ENCODE data around the gene CXCL10.

CXCL10 gene

GRCh38 chr4:75989846-75990528, 33.3 kb downstream of the CXCL10 start:
- TF ChIP-seq ZNF274 (IDR thresholded peaks at IDR 0.05; ENCODE audit: low read depth, low read length) (no peak), YY1 (IDR thresholded peaks at IDR 0.05; ENCODE audit: insufficient read depth, insufficient read length) (no peak), SUZ12 (IDR thresholded peaks at IDR 0.05; ENCODE audit: extremely low read depth, insufficient read depth, insufficient read length) (no peak)
- no peaks in the 10 kb centered on the region for H3K4me1 ChIP-seq (ENCODE audit: insufficient read depth, insufficient read length)
- DNase-seq (ENCODE audit: low read depth, low spot score) = no peak
- no peaks in the 10 kb centered on the region for H3K27me3 ChIP-seq (ENCODE audit: insufficient read depth, insufficient read length)
- H3K36me3 ChIP-seq (ENCODE audit: insufficient read depth, insufficient read length, low read length) = peaks cover 17% of the 10 kb centered on the region
- peak overlapping the region; percentile 86 for H3K4me3 ChIP-seq (ENCODE audit: insufficient read length, low read depth)
- peak overlapping the region; percentile 93 for H3K9ac ChIP-seq (ENCODE audit: insufficient read length, low read depth)
- H3K9me3 ChIP-seq (ENCODE audit: insufficient read depth, low read length) = no peaks in the 10 kb centered on the region

DNA sequence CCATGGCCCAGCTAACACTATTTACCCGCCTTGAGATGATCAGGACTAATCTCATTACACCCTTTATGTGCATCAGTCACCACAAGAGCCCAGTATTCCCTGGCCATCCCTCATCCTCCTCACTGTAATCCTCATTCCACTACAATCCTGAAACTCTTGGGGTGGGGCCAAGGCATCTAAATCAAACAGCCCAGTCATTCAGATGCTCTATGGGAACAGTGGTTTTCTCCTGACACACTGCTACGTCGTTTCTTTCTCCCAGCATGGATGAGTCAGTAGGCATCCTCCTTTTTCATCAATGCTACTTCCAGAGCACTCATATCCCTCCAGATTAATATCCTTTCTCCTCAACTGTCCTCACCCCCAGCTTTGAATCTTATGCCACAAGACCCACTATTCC, 38.2 kb downstream of the CXCL10 start:
- no peak overlapping the region for H3K9ac ChIP-seq (ENCODE audit: insufficient read length, low read depth)
- DNase-seq (ENCODE audit: low read depth, low spot score) = no peak
- no peaks in the 10 kb centered on the region for H3K27me3 ChIP-seq (ENCODE audit: insufficient read depth, insufficient read length)
- H3K9me3 ChIP-seq (ENCODE audit: insufficient read depth, low read length) = no peaks in the 10 kb centered on the region
- H3K4me1 ChIP-seq (ENCODE audit: insufficient read depth, insufficient read length) = no peaks in the 10 kb centered on the region
- TF ChIP-seq SUZ12 (IDR thresholded peaks at IDR 0.05; ENCODE audit: extremely low read depth, insufficient read depth, insufficient read length) = no peak
- TF ChIP-seq YY1 (IDR thresholded peaks at IDR 0.05; ENCODE audit: insufficient read depth, insufficient read length) = no peak
- TF ChIP-seq ZNF274 (IDR thresholded peaks at IDR 0.05; ENCODE audit: low read depth, low read length) = no peak
- H3K36me3 ChIP-seq (ENCODE audit: insufficient read depth, insufficient read length, low read length) = peaks cover 38% of the 10 kb centered on the region
- H3K4me3 ChIP-seq (ENCODE audit: insufficient read length, low read depth) = no peak overlapping the region

DNA sequence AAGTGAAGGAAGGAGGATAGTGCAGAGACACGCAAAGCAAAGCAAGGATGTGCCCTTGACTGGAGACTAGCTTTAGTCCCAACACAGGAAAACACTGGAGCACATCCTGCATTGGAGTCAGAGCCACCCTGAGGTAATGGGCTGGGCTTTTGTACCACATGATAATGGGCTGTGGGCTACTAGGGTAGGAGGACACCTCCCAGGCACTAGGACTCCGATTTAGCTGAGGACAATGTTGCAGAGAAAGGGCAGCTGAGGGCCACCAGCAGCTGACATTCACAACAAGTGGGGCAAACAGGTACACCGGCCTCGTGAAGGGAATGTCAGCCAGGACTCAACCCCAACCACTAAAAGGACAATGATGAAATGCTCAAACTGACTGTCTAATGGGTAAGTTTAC, 42.7 kb downstream of the CXCL10 start:
- no peaks in the 10 kb centered on the region for H3K27me3 ChIP-seq (ENCODE audit: insufficient read depth, insufficient read length)
- H3K36me3 ChIP-seq (ENCODE audit: insufficient read depth, insufficient read length, low read length) = peaks cover 60% of the 10 kb centered on the region
- no peak for DNase-seq (ENCODE audit: low read depth, low spot score)
- H3K9me3 ChIP-seq (ENCODE audit: insufficient read depth, low read length) = peaks cover 12% of the 10 kb centered on the region
- H3K9ac ChIP-seq (ENCODE audit: insufficient read length, low read depth) = no peak overlapping the region
- H3K4me1 ChIP-seq (ENCODE audit: insufficient read depth, insufficient read length) = no peaks in the 10 kb centered on the region
- no peak overlapping the region for H3K4me3 ChIP-seq (ENCODE audit: insufficient read length, low read depth)
- TF ChIP-seq ZNF274 (IDR thresholded peaks at IDR 0.05; ENCODE audit: low read depth, low read length) (no peak), YY1 (IDR thresholded peaks at IDR 0.05; ENCODE audit: insufficient read depth, insufficient read length) (no peak), SUZ12 (IDR thresholded peaks at IDR 0.05; ENCODE audit: extremely low read depth, insufficient read depth, insufficient read length) (no peak)

GRCh38 chr4:75976177-75976576, 47.1 kb downstream of the CXCL10 start:
- no peak overlapping the region for H3K9ac ChIP-seq (ENCODE audit: insufficient read length, low read depth)
- H3K36me3 ChIP-seq (ENCODE audit: insufficient read depth, insufficient read length, low read length) = peaks cover 83% of the 10 kb centered on the region
- TF ChIP-seq ZNF274 (IDR thresholded peaks at IDR 0.05; ENCODE audit: low read depth, low read length) = no peak
- DNase-seq (ENCODE audit: low read depth, low spot score) = no peak
- peaks cover 12% of the 10 kb centered on the region for H3K9me3 ChIP-seq (ENCODE audit: insufficient read depth, low read length)
- H3K27me3 ChIP-seq (ENCODE audit: insufficient read depth, insufficient read length) = no peaks in the 10 kb centered on the region
- no peak overlapping the region for H3K4me3 ChIP-seq (ENCODE audit: insufficient read length, low read depth)
- H3K4me1 ChIP-seq (ENCODE audit: insufficient read depth, insufficient read length) = no peaks in the 10 kb centered on the region

- no peaks in the 10 kb centered on the region for H3K4me1 ChIP-seq (ENCODE audit: insufficient read depth, insufficient read length)
- peaks cover 90% of the 10 kb centered on the region for H3K36me3 ChIP-seq (ENCODE audit: insufficient read depth, insufficient read length, low read length)
- TF ChIP-seq ZNF274 (IDR thresholded peaks at IDR 0.05; ENCODE audit: low read depth, low read length) = no peak
- no peak for TF ChIP-seq SUZ12 (IDR thresholded peaks at IDR 0.05; ENCODE audit: extremely low read depth, insufficient read depth, insufficient read length)
- no peak for TF ChIP-seq YY1 (IDR thresholded peaks at IDR 0.05; ENCODE audit: insufficient read depth, insufficient read length)
- no peak overlapping the region for H3K4me3 ChIP-seq (ENCODE audit: insufficient read length, low read depth)
- no peak for DNase-seq (ENCODE audit: low read depth, low spot score)
- no peaks in the 10 kb centered on the region for H3K27me3 ChIP-seq (ENCODE audit: insufficient read depth, insufficient read length)
- H3K9me3 ChIP-seq (ENCODE audit: insufficient read depth, low read length) = peaks cover 12% of the 10 kb centered on the region
- H3K9ac ChIP-seq (ENCODE audit: insufficient read length, low read depth) = no peak overlapping the region
Observed at GRCh38 chr4:75973766-75974165, 49.5 kb downstream of the CXCL10 start.

Measured in NT2/D1 (cell line).